ENCODE data around the gene PRDM16.

DNA sequence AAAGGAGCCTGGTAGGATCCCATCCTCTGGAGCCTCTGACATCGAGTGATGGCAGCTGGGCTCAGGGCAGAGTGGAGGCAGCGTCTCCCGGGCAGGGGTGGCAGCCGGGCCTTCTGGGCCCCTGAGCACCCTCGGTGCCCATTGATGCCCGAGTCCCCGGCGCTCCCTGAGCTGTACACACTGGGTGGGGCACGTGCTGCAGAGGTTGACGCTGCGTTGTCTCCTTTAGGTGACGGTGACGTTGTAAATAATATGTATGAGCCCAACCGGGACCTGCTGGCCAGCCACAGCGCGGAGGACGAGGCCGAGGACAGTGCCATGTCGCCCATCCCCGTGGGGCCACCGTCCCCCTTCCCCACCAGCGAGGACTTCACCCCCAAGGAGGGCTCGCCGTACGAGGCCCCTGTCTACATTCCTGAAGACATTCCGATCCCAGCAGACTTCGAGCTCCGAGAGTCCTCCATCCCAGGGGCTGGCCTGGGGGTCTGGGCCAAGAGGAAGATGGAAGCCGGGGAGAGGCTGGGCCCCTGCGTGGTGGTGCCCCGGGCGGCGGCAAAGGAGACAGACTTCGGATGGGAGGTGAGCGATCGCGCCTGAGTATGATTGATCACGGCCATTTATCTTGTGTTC is 117.0 kb downstream of the PRDM16 start:
- TF ChIP-seq, protein P1, sequence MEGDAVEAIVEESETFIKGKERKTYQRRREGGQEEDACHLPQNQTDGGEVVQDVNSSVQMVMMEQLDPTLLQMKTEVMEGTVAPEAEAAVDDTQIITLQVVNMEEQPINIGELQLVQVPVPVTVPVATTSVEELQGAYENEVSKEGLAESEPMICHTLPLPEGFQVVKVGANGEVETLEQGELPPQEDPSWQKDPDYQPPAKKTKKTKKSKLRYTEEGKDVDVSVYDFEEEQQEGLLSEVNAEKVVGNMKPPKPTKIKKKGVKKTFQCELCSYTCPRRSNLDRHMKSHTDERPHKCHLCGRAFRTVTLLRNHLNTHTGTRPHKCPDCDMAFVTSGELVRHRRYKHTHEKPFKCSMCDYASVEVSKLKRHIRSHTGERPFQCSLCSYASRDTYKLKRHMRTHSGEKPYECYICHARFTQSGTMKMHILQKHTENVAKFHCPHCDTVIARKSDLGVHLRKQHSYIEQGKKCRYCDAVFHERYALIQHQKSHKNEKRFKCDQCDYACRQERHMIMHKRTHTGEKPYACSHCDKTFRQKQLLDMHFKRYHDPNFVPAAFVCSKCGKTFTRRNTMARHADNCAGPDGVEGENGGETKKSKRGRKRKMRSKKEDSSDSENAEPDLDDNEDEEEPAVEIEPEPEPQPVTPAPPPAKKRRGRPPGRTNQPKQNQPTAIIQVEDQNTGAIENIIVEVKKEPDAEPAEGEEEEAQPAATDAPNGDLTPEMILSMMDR (IDR thresholded peaks at IDR 0.05) = no peak
- TF ChIP-seq POLR2A (IDR thresholded peaks at IDR 0.05) = no peak
